Kidney capillary endothelial cell (primary cell): ENCODE data around the gene ADGRL2.

ENCODE experiments used
- DNase-seq: peaks from one replicate; pipeline ENCODE4 v3.0.0-alpha.2; 2018; ENCODE audit warnings: low spot score

Gene ADGRL2

GRCh38 chr1:81800695-81801650, at the start of gene ADGRL2:
Gene ADGRL2 (plus strand): TSS chr1:81800934. CDS start chr1:81836985, 36,051 bp downstream.
- peak; percentile 84 for DNase-seq

DNA sequence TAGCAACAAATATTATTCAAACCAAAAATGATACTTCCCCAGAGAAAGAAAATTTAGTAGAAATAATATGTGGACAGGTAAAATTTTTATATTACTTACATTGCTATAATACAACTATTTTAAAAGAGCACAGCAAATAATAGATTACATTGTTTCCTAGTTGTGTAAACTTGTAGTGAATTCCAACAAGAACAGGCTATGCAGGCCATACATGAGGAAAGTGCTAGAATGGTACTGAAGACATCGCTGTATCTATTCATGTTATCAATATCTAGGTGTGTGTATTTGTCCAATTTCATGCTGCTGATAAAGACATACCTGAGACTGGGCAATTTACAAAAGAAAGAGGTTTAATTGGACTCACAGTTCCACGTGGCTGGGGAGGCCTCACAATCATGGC, 47.9 kb upstream of the ADGRL2 start:
- no peak for DNase-seq

DNA sequence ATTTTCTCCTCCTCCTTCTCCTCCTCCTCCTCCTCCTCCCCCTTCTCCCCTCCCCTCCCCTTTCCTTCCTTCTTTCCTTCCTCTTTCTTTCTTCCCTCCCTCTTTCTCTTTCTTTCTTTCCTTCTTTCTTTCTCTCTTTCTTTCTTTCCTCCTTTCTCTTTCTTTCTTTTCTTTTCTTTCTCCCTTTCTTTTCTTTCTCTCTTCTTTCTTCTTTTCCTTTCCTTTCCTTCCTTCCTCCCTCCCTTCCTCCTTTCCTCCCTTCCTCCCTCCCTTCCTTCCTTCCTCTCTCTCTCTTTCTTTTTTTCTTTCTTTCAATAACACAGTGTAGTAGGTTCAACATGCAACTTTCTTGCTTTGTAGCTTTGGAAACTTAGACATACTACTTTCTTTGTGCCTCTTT, 46.3 kb upstream of the ADGRL2 start:
- no peak for DNase-seq

DNA sequence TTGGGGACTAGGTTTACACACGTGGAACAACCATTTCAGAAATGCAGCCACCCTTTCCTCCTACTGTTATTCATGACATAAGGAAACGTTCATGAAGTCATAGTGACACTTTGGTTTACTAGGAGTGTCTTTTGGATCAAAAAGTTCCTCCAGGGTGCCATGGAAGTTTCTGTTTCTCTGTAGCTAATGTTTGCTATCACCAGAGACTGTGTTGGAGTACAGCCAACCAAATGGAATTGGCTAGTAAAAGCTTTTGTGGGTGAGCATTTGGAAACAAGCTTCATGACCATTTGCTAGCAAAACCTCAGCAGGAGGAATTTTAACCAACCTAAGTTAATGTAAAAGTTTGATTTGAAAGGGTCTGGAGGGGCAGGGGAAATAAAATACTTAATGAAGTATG, 43.9 kb upstream of the ADGRL2 start:
- DNase-seq = no peak

- DNase-seq = no peak
Observed at GRCh38 chr1:81757398-81758020, 43.2 kb upstream of the ADGRL2 start.

GRCh38 chr1:81758181-81758580, 42.6 kb upstream of the ADGRL2 start:
- no peak for DNase-seq

- peak; percentile 16 for DNase-seq
Observed at GRCh38 chr1:81760477-81761097, 40.1 kb upstream of the ADGRL2 start.

GRCh38 chr1:81775510-81775909, 25.2 kb upstream of the ADGRL2 start:
- DNase-seq = no peak

DNA sequence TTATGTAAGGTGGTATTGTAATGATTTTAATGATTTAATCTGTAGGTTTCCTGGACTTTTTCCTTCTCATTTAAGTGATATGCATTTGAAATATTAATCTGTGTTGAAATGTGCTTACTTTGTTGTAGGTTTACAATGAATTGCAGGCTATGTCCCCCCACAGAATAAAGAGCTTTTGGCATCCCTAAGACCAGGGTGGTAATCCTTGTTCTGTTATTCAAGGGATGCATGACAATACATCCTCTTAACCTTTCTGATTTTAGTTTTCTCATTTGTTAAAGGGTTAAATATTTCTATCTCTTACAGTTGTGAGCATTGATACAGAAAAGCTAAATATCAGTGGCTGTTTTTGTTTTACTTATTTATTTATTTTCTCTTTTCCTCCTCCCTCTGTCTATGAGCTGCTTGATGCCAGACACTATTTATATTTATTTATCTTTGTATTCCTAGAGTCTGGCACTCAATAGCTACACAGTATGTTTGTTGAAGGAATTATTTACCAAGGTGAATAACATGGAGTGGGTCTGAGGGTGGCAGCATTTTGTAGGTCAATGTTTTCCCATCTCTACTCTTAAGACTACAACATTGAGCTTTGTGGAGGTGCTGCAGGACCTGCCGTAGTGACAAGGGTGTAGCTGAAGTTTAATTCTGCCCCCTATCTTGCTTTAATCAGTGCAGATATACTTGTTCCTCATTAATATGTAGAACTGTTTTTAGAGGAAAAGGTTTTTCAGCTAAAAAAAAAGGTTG, 19.9 kb upstream of the ADGRL2 start:
- DNase-seq = no peak

DNA sequence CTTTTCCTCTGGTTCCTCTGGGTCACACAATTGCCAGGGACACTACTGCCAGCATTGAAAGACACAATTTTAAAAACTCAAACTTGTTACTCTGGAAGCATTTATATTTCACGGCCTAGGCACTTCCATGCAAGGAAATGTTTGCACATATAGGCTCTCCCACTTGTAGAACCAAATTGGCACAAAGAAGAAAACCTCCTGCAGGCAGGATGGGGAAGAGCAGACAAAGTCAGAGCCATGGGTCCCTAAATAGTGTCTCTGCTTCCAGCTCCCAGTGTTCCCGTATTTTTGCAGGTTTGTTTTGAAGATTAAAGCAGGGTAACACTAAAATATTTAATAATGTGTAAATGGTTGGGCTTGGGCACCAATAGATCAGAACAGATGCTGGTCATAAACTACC, 19.0 kb upstream of the ADGRL2 start:
- DNase-seq = no peak

- DNase-seq = no peak
Observed at GRCh38 chr1:81792184-81792583, 8.6 kb upstream of the ADGRL2 start.

GRCh38 chr1:81797701-81798100, 3.0 kb upstream of the ADGRL2 start:
- no peak for DNase-seq

DNA sequence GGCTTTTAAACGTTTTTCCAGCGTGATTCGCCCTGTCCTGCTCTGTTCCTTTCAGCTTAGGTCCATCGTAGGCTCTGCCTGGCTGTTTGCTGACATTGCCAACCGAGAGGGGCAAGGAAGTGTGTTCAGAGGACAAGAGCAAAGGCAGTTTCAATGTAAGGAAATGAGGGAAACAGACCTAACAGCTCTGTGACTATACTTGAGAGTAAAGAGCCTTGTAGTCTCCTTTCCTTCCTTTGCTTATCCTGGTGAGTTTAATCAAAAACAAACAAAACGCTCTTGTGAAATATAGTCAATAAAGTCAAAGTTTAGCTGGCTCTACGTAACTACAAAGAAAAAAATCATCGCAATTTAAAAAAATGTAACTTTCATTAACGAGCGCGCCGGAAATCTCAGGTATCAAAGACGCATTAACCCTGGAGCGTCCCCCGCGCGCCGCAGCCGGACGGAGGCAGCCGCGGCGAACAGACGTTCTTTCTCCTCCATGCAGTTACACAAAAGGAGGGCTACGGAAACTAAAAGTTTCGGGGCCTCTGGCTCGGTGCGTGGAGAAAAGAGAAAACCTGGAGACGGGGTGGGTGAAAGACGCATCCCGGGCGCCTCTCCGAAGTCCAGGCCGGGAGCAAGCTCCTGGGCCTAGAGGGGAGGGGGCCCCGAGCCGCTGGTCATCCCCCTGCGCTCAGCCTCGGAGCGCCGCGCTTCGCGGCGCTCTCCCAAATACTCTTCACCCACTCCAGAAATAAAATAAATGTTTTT, 617 bp upstream of the ADGRL2 start:
- DNase-seq = no peak

GRCh38 chr1:81801651-81802456, 1.1 kb downstream of the ADGRL2 start:
- no peak for DNase-seq

DNA sequence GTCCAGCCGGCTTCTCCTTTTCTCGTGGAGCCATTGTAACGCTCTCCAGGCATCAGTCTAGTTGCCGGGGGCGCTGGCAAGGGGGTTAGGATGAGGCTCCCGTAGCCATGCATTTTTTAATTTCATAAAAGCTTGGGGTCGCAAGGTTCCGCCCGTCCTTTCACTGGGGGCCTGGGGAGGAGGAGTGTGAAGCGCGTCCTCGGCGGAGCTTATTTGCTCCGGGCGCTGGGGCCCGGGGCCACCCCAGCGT, 1.6 kb downstream of the ADGRL2 start:
- no peak for DNase-seq

DNA sequence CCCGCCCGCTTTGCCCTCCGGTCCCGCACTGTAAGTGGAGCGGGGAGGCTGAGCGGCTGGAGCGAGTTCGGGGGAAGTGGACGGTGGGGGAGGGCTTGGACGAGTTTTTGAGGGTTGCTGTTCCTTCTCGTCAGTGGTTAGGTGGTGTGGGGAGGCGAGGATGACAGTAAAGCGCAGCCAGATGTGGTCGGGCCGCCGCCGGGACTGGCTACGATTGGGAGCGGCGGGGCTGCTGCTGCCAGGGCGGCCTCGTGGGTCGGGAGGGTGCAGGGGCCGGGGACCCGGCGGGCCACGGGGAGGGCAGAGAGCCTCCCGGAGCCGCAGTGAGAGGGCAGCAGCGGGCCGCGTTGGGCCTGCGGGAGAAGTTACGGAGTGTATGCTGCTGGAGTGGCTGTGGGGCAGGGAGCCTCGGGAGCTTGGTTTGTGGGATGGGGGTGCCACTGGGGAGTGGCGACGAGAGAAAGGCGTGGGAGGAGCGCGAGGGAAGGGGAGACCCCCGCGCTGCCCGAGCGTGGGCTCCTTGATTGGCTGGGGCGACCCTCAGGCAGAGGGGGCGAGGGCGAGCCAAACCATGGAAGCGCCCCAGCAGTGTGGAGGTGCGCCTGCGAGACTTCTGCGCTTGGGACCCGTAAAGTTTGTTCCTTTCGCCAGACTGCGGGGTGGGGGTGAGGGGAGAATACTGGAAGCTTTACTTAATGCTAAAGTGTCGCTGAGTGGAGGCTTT, 2.1 kb downstream of the ADGRL2 start:
- no peak for DNase-seq

DNA sequence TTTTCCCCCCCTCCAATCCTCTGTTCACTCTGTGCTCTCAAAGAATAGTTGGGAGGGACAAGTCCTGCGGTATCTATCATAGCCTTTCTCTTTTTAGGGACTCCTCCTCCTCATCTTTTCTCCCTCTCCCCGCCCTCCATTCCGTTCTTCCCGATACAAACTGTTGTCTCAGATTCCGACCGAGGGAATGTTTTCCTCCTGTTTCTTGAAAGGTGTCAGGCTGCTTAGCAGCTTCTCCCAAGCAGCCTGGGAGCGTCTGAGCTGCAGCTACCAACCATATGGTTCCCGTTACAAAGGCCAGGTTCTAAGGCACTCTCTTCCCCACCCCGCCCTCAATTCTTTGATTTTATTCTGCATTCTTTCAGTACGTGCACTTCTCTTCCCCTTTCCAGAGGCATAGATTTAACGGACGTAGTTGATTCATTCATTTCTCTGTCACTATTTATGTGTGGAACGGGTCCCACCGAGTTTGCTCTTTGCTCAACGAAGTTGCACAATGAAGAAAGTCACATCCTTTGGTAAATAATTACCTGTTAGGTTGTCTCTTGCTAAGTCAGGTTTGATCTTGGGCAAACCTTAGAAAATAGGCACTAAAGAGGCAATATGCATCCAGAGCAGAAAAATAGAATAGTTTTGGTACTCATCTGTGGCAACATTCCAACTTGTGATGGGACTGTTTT, 2.8 kb downstream of the ADGRL2 start:
- DNase-seq = no peak

- DNase-seq = no peak
Observed at GRCh38 chr1:81804312-81804711, 3.6 kb downstream of the ADGRL2 start.

DNA sequence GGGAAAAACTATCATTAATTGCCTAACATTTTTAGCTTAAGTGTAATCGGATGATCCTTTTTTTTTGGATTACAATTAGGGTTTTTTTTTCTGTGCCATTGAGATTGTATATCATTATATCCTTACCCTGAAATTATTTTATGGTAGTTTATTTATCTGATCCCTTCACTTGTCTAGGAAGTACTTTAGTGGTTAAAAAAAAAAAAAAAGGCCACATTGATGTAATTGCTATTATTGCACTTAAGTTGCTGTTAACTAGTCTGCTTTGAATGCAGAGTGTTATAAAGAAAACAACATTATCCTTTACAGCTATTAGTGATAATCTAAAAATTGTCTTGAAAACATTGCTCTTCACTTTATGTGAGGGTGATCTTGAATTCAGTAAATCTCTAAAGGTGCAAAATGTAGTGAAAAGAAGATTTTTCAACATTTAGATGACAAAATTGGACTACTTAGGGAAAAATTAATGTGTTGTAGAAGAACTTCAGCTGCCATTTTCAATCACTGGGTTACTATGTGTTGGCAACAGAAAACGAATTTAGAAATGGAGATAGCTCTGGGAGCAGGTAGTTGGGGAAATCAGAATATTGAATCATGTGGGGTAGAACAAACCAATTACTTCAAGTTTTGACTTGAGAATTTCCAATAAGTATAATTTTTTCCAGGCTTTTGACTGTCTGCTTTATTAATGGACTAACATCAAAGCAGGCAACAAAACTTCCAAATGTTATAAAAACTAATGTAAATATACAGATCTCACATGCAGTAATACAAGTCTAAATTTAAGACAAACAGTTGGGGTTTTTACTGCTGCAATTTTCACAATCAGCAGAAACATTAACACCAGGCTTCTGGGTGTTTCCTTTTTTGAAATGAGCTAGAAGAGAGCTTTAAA, 5.0 kb downstream of the ADGRL2 start:
- DNase-seq = no peak
